HG03439 (cell line): ENCODE data around the gene TSC2.
"Not testable (repeated sequence)": the region's sequence is repeated elsewhere in the genome, so short reads cannot be mapped to it uniquely, and the experiment has no call there.

Experiments used
- ATAC-seq: cut with Tn5 transposase; IDR thresholded peaks from one replicate; pipeline ENCODE4 v1.9.1; 2021; ENCODE audit warnings: mild to moderate bottlenecking, moderate library complexity; ENCODE audit not compliant: unreplicated experiment

Gene TSC2

DNA sequence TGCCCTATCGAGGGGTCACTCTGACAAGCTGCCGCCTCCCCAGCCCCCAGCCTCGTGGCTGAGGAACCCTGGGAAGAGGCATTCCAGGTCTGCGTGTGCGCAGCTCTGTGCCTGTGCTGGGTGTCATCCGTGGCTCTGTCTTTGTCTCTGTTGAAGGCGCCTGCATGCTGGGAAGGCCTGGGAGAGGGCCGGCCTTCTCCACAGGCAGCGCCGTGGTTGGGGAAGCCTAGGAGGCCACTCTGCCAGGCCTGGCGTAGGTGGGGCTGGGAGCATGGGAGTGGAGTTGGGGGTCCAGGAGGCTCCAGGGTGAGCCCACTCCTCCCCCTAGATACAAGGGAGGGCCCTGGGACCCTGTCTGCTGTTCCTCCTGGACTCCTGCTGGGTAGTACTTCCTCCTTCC lies 17.7 kb upstream of the TSC2 start:
- ATAC-seq, result no peak

DNA sequence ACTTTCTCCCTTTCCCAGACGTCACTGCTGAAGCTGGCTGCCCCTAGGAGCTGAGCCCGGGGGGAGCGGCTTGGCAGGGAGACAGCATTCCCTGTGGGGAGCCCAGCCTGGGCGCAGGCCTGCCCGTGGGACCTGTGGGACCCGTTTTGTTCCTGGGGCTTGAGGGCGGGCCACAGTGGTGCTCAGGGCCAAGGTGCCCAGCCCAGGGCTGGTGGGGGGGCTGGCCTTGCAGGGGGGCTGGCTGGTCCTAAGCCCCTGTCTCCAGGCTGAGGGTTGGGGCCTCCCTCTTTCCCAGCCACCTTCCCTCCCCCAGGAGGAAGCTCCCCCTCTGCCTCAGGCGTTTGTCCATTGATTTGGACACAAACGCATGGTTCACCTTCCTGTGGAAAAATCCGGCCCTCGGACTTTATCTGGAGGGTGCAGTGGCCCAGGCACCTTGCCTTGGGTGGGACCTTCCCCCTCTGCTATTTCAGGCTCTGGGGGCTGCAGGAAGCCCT lies 16.7 kb upstream of the TSC2 start:
- no peak for ATAC-seq

DNA sequence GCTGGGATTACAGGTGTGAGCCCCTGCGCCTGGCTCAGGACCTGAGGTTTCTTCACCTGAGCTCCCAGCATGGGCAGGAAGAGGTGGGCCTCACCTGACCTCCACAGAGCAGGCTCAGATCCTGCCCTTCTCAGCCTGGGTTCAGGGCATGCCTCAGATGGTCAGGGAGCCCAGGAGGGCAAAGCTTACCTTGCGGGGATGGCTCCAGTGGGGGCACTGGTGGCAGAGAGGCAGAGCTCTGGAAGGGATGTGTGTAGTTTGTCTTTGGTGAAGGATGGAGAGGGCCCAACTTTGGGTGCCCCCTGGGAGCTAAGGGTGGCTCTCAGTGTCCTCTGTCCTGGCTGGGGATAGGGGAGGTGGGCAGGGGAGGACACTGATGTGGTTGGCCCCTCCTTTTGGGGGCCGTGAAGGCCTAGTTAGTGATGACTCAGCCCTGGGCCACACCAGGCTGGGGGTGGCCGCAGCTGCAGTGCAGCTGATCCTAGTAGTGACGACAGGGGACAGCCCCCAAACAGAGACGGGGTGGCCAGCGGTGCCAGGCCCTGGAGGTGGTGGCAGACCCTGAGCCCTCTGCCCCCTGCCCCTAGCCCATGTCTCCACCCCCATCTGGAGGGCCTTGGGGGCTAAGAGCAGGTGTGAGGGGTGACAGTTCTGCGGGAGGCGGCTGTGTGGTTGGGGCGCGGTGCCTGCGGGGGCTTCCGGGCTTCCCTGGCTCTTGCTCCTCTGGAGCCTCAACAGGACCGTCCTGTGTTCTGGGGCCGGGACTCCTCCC lies 15.3 kb upstream of the TSC2 start:
- ATAC-seq, result no peak

DNA sequence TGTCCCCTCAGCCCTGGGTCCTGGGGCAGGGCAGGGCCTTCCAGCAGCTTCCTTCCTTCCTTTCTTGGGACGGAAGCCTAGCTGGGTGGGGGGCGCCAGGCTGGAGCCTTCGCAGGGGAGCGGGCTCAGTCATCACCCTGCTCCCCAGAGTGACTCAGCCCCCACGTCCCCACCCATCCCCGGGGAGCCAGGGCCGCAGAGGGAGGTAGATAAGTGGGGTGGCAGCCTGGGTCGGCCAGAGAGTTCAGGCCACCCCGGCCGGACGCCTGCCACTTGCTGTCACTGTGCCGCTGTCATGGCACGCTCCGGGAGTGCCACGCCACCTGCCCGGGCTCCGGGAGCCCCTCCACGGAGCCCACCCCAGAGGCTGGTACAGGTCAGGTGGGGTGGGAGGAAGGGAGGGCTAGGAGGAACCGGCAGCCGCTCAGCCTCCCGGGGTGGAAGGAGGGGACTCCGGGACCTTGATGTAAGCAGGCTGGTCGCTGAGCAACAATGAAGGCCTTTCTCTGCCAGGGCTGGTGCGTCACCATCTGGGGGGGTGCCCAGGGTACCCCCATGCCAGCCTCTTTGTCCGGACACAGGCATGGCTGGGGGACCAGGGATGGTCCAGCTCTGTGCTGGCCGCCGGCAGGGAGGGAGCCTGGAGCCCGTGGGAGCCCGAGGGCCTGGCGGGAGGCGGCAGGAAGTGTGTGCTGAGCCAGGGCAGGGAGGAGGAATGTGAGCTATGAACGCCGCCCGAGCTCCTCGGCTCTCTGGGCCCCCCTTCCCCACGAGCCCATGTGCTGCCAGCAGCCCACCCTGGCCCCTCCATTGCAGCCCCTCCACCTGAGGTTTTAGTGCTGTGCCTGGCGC lies 14.5 kb upstream of the TSC2 start:
- ATAC-seq, result no peak

DNA sequence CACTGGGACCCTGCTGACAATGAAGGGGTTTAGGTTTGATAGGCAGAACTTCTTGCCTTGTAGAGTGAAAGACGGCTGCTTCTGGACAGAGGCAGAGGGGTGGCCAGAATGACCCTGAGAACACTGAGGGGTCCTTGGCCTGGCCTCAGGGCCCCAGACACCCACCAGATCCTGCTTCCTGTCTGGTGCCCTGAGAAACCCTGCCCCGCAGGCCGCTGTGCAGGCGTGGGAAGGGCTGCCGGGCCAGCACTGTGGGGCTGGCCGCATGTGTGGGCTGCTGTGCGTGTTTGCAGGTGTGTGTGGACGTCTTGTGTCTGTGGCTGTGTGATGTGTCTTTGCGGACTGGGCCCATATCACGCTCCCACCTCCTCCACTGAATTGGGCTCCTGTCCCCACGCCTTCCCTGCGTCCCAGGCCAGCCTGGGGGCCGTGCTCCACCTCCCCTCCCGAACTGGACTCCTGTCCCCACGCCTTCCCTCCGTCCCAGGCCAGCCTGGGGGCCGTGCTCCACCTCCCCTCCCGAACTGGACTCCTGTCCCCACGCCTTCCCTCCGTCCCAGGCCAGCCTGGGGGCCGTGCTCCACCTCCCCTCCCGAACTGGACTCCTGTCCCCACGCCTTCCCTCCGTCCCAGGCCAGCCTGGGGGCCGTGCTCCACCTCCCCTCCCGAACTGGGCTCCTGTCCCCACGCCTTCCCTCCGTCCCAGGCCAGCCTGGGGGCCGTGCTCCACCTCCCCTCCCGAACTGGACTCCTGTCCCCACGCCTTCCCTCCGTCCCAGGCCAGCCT lies 13.7 kb upstream of the TSC2 start:
- not testable (repeated sequence) for ATAC-seq

DNA sequence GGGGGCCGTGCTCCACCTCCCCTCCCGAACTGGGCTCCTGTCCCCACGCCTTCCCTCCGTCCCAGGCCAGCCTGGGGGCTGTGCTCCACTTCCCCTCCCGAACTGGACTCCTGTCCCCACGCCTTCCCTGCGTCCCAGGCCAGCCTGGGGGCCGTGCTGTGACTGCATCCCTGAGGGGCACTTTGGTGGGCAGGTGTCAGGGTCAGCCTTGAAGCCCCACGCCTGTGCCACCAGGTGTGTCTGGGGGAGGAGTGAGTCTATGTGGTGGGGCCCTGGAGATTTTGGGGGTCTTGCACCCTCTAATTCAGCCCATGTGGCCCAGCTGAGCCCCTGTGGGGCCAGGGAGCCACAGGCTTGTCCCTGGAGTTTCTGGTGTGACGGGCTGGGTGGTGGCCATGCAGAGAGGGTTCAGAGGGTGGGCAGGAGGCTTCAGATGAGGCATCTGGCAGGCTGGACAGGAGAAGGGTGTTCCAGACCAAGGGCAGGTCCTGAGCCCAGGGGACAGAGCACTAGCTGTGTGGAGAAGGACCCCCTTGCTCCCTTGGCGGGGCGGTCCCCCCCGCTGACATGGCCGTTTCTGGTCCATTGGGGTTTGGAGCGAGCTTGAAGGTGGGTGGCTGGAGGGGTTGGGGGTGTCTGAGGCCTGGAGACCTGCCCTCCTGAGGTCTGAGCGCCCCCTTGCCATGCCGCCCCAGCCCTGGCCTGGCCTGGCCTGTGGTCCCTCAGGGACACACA lies 12.9 kb upstream of the TSC2 start:
- no peak for ATAC-seq

DNA sequence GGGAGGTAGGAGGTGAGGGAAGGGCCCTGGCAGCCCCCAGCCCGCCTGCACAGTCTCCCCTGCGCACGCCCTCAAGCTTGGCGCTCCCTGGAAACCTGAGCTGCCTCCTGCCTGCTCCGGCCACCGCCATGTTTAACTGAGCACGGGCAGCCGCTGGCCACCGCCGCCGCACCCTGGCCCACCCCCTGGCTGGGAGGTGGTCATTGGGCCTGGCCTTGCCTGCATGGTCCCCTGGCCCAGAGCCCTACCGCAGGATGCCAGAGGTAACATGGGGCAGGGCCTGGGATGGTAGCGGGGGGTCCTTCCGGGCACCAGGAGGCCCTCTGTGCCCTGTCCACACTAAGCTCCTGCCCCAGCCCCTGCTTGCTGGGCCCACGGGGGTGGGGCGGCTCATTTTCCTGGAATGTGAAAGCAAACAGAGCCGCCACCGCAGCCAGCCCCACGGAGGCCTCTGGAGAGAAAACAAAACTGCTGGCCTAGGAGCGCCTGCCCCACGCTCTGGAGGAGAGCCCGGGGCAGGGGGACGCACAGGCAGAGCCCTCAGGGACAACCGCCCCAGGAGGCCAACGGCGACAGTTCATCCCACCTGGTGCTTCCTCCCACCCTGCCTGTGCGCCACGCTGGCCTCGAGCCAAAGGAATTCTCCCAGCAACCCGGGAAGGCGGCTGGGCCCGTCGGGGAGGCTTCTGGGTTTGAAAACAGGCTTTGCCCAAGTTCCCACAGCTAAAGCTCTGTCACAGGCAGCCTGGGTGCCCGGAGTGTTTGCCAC lies 12.2 kb upstream of the TSC2 start:
- ATAC-seq, result no peak

DNA sequence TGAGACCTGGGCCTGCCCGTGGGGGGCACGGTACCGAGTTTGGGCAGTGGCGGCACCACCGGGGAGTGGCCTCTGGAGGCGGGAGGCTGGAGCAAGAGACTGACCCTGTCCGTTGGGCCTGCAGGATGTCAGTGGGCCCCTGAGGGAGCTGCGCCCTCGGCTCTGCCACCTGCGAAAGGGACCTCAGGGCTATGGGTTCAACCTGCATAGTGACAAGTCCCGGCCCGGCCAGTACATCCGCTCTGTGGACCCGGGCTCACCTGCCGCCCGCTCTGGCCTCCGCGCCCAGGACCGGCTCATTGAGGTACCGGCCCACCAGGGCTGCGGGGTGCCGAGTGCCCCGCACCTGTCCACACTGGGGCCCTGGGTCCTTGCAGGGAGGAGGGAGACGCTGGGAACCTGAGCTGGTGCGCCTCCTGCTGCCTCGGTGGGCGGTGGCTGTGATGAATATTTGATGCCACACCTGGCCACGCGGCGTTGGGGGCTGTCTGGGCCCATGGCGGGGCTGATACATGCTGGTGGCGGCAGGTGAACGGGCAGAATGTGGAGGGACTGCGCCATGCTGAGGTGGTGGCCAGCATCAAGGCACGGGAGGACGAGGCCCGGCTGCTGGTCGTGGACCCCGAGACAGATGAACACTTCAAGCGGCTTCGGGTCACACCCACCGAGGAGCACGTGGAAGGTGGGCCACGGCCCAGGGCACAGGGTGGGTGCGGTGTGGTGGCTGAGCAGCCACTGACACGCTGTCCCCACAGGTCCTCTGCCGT lies 11.4 kb upstream of the TSC2 start:
- ATAC-seq, result no peak

DNA sequence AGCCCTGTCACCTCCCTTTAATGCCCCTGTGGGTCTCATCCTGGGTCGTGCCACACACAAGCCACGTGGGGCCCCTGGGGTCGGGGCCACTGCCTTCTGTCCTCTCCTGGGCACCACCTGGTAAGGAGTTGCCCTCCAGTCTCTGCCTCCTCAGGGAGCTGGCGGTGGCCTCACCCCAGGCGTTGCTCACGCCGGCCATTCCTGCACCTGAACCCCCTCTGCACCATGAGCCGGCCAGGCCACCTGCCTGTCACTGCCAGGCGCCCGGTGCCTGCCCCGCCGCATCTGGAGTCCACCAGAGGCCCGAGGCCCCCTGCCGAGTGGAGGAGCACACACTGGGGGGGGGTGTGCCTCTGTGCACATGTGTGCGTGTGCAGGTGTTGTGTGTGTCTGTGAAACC lies 10.7 kb upstream of the TSC2 start:
- no peak for ATAC-seq

DNA sequence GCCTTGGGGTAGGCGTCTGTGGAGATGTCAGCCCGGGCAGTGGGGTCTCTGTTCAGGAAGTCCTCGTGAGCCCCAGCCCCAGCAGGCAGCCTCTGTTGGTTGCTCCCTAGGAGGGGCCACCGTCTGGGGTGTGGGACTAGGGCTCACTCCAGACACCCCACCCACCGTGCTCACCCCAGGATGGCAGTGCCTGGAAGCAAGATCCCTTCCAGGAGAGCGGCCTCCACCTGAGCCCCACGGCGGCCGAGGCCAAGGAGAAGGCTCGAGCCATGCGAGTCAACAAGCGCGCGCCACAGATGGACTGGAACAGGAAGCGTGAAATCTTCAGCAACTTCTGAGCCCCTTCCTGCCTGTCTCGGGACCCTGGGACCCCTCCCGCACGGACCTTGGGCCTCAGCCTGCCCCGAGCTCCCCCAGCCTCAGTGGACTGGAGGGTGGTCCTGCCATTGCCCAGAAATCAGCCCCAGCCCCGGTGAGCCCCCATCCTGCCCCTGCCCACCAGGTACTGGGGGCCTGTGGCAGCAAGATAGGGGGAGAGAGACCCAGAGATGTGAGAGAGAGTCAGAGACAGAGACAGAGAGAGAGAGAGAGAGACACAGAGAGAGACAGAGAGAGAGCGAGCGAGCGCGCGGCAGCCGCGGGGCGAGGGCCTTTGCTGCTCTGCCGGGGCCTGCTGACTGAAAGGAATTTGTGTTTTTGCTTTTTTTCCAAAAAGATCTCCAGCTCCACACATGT lies 10.0 kb upstream of the TSC2 start:
- no peak for ATAC-seq

DNA sequence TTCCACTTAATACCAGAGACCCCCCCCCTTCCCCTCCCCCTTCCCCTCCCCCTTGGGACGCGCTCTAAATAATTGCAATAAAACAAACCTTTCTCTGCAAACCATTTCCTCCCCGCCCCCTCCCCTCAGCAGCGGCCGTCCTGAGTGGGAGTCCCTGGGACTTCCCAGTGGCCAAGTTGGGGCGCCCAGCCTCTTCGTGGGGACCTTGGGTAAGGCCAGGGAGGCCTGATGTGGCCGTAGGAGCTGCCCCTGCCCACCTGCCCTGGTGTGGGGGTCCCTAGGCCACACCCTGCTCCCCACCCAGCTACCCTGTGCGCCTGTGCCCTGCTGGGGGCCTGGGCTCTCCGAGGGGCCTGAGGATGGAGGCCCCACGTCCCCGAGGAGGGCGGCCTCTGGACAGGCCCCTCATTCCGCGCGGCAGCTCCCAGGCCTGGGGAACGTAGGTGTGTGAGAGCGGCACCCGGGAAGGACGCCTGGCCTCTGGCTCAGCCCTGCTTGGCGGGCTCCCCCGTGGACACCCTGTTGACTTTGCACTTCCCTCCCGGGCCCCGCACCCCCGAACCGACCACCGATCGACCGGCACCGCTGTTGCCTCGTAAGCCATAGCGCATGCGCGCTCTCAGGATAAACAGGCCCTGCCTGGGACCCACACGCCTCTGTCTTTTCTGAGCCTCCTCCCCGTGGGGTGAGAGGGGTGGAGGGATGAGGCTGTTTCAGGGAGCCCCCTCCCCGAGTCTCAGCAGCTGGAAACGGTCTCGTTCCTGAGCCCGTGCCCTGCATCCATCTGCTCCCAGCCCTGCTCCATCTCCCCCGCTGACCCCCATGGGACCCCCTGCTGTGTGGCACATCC lies 9.2 kb upstream of the TSC2 start:
- ATAC-seq, result no peak

DNA sequence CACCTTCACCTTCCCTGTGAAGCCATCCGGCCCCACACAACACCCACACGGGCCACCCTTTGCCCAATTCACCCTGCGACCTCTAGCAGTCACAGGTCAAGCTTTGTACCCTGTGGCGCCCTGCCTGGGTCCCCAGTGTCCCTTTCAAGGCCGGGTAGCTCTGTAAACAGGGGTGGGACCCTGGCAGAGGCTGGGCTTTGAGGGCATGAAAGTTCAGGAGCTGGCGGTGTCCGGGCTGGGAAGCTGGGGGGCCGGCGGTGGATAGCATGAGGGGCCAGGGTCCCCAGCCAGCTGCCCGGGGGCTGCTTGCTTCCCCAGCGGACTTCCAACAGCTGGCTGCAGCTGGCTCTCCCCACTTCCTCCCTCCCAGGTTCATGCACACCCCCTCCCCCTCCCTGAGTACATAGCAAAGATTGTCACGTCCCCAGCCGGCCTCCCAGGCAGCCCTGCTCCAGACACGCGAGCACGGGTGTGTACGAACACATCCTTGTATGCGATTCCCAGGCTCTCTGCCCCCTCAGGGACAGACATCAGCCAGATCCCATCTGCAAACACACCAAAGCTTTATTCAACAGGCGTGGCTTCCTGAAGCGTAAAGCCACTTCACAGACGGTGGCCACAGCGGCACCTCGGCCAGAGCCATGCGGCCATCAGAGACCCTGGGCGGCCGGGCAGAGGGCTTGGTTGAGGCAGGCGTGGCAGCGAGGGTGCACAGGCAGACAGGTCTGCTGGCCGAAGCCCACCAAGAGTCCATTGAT lies 8.3 kb upstream of the TSC2 start:
- ATAC-seq, result no peak

DNA sequence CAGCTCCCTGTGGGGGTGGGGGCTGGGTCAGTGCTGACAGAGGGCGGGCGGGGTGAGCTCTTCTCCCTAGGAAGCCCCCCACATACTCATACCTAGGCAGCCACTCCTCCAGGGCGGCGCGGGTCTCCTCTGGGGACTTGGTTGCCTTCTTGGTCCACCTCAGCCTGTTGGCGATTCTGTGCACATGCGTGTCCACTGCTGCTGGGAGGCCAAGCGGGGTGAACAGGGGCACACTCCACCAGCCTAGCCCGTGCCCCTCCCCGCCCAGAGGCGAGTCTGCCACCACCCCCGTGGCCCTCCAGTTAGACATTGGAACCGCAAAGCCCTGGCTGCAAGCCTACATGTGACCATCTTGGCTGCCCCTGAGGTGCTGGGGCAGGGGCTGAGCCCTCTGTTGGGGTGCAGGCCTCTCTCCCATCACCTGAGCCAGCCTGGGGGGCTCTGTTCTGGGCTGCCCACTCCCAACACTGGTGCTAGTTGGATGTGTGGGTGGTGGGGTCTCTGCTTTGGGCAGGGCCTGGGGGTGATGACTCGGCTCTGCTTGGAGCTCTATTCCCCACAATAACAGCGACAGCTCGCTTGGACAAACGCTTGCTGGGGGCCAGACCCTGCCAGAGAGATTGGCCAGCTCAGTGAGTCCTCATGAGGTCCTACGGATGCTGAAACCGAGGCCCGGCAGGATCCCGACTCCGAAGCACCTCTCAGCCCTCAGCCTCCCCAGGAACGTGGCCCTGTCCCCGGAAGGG lies 7.6 kb upstream of the TSC2 start:
- no peak for ATAC-seq

DNA sequence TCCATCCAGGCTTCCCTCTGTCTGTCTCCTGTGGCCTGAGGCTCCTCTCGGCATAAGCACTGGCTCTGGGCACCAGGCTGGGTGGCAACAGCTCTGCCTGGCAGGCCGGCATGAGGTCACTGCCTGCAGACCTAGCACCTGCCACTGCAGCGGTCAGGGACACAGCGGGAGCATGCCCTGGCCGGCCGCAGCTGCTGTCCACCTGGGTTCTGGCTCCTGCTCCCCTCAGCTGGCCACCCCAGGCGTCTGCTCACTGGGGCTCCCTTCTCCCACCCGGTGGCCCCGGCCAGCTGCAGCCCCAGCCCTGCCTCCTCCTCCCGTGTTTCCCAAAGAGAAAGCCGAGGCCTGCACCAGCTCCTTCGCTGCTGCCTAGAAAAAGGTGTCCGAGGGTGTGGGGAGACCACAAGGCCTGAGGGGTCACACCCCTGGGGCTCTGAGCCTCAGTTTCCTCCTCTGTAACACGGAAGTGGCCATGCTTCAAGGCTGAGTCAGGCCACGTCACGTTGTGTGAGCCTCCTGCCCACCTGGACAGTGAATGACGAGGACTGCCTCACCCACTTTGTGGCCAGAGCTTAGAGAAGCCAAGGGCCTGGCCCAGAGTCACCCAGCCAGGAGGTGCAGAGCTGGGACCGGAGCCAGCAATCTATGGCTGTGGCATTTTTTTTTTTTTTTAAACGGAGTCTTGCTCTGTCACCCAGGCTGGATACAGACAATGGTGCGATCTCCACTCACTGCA lies 6.8 kb upstream of the TSC2 start:
- ATAC-seq, result no peak

DNA sequence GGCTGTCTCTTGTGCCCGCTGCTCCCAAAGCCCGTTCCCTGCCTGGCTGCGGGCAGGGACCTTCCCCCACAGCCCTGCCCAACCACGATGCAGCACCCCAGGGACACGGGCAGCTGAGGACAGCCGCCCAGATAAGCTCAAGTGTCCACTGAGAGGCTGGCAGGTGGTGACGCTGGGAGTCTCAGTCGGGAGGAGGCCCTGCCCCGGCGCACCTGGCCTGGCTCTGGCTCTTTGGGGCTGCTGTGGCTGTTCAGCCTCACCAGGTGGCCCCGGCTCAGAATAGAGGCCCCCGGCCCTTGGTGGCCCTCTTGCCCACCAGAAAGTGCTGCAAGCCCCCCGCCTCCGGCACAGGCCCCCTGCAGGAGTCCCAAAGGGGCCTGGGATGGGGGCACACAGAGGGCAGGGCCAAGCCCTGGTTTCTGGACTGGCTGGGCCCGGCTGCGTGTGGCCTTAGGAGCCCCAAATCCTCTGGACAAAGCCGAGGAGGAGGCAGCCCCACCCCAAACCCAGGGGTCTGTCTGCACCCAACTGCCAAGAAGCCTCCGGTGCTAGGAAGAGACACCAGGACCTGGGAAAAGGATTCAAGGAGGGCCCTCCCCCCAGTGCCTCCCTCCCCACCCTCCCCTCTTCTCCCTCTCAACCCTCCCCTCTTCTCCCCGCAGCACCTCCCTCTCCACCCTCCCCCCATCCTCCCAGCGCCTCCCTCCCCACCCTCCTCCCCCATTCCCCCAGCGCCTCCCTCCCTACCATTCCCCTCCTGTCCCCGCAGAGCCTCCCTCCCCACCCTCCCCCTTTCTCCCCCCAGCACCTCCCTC lies 5.4 kb upstream of the TSC2 start:
- ATAC-seq, result no peak
